Hematopoietic multipotent progenitor cell treated with erythropoietin and hydrocortisone succinate and interleukin-3 and kit ligand, for 4 days (in vitro differentiated cells): ENCODE results near the gene AK9.
"Not testable (repeated sequence)": the region's sequence is repeated elsewhere in the genome, so short reads cannot be mapped to it uniquely, and the experiment has no call there.

Experiments
- DNase-seq: peaks from one replicate; pipeline ENCODE4 v3.0.0-alpha.2; 2015

Gene AK9

GRCh38 chr6:109690737-109691621 lies at the start of gene AK9, which contains the start of gene FIG4:
Gene AK9 (minus strand): TSS chr6:109691202. CDS start chr6:109675745, 15,457 bp downstream.
Gene FIG4 (plus strand): TSS chr6:109691296. CDS start chr6:109691436, 140 bp downstream.
- DNase-seq: peak; percentile 97

DNA sequence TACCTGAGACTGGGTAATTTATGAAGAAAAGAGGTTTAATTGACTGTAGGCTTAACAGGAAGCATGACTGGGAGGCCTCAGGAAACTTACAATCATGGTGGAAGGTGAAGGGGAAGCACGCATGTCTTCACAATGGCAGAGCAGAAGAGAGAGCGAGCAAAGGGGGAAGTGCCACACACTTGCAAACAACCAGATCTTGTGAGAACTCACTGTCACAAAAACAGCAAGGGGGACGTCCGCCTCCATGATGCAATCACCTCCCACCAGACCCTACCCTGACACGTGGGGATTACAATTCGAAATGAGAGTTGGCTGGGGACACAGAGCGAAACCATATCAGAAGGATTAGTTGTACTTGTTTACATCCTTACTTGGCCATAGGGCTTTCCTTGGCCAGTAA lies 49.8 kb upstream of the AK9 start:
- DNase-seq: peak; percentile 14

GRCh38 chr6:109739686-109740085 lies 48.7 kb upstream of the AK9 start:
- DNase-seq: no peak

DNA sequence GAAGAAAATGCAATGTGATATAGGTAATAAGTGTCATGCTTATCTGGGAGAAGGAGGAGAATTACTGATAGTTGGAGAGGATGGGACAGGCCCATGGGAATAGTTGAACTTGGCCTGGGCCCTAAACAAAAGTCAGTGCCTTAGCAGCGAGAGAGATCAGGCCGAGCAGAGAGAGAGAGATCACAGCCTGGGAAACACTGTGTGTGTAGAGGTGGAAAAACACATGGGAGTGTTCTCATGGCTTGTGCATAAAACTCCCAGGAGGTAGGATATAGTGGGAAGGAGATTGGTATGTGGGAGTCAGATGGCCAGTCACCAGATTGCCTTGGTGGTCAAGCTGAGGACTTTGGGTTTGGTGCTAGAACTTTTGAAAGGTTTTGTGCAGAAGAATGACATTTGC lies 47.7 kb upstream of the AK9 start:
- DNase-seq: no peak

DNA sequence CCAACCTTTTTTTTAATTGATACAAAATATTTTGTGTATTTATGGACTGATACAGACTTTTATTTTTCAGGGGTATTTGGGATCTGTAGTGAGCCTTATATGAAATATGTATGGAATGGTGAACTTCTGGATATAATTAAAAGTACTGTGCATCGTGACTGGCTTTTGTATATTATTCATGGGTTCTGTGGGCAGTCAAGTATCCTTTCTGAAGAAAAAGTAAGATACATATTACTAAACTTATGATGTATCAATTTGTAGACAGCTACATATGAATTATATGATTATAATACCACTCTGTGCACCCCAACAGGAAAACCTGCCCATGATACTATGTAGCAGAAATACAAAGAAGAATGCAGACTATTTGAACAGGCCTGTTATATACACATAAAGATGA lies 47.3 kb upstream of the AK9 start:
- no peak for DNase-seq

GRCh38 chr6:109736273-109737025 lies 45.4 kb upstream of the AK9 start:
- DNase-seq: no peak

DNA sequence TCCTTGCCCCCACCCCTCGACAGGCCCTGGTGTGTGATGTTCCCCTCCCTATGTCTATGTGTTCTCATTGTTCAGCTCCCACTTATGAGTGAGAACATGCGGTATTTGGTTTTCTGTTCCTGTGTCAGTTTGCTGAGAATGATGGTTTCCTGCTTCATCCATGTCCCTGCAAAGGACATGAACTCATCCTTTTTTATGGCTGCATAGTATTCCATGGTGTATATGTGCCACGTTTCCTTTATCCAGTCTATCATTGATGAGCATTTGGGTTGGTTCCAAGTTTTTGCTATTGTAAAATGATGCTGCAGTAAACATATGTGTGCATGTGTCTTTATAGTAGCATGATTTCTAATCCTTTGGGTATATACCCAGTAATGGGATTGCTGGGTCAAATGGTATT lies 34.2 kb upstream of the AK9 start:
- not testable (repeated sequence) for DNase-seq

DNA sequence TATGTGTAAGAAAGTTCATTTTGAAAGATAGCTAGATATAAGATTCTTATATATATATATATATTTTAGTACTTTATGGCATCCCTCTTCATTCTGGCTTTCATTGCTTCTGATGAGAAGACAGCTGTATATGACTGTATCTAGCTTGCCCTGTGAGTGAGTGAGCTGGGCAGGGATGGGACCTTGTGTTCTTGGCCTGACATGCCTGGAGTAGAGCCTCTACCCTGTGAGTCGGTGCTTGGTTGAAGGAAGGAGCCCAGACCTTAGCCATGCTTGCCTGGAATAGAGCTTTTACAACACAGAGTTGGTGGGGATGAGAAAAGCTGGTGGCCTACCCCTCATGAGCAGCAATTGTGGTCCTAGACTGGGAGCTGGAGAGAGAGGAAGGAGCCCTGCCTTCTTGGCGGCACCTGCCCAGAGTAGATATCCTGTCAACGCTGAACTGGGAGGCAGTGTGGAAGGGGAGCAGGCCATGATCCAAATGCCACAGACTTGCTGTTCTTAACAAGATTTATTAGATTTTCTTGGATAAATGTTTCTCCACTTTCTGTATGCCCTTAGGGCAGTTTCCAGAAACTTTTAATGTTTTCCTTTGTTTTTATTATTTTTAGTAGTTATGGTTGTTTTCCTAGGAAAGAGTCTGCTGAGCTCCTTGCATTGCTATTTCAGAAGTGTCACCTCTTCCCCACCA lies 31.7 kb upstream of the AK9 start:
- DNase-seq: no peak

DNA sequence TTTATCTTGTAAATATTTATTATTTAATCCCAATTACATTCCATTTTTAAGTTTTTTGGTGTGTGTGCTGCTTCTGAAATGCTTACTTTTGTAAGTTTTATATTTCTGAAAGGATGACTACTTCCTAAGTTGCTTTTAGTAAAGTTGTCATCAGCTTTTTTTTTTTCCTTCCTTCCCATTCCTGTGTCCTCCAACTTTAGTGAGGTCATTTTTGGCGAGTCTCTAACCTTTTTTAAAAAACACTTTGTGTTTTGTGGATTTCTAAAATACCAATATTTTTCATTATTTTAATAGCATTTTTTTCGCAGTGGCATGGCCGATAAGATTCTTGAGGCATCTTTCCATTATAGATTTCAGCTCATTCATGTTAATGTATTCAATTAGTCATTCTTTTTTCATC lies 31.0 kb upstream of the AK9 start:
- DNase-seq: no peak

GRCh38 chr6:109720311-109720710 lies 29.3 kb upstream of the AK9 start:
- no peak for DNase-seq

DNA sequence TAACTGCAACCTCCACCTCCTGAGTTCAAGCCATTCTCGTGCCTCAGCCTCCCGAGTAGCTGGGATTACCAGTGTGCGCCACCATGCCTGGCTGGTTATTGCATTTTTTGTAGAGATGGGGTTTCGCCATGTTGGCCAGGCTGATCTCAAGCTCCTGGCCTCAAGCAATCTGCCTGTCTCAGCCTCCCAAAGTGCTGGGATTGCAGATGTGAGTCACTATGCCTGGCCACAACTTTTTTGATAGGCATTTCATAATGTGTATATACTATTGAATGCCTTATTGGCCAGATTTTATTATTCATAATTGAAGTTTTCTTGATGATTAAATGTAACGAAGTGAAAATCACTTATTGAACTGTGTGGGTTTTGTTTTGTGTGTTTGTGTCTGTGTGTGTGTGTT lies 28.0 kb upstream of the AK9 start:
- DNase-seq: no peak

- no peak for DNase-seq
These were observed 27.0 kb upstream of the AK9 start for GRCh38 chr6:109717971-109718370.

DNA sequence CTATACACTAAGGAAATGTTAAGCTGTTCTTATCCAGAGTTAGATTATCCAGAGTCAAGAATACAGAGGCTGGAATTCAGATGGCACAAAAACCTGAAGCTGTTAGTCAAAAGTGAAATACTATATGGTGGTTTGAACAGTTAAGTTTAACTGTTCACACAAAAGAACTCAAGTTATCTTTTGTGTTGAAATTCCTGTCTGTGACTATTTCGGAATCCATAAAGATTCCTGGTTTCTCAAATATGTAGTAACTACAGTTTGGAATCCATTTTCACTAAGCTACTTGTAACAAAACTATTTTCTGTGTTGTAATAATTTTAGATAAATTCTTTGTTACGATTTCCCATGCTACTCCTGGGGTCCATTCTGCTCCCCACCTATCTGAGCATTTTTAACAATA lies 24.6 kb upstream of the AK9 start:
- DNase-seq: no peak

- no peak for DNase-seq
These were observed 23.6 kb upstream of the AK9 start for GRCh38 chr6:109714611-109715010.

- no peak for DNase-seq
These were observed 23.2 kb upstream of the AK9 start for GRCh38 chr6:109714166-109714565.

- DNase-seq: no peak
These were observed 22.1 kb upstream of the AK9 start for GRCh38 chr6:109713097-109713496.

DNA sequence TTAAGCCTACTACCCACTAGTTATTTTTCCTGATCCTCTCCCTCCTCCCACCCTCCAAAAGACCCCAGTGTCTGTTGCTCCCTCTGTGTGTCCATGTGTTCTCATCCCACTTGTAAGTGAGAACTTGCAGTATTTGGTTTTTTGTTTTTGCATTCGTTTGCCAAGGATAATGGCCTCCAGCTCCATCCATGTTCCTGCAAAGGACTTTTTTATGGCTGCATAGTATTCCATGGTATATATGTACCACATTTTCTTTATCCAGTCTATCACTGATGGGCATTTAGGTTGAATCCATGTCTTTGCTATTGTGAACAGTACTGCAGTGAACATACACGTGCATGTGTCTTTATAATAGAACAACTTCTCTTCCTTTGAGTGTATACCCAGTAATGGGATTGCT lies 17.1 kb upstream of the AK9 start:
- DNase-seq: not testable (repeated sequence)

DNA sequence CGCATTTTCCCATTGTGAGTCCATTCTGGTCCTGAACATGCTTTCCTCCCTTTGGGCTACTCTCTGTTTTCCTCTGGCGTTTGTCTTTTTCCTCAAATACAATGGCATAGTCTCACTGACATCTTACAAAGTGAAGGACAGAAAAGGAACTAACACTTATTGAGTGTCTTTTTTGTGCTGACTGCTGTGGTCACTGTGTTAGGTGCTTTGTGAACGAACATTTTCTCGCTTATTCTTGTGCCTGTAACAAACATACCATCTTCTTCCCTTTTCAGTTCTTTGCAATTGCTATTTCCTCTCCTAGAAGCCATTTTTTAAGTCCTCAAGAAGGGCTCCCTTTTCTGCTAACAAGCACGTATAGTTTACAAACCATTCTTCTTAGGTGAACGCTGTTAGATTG lies 15.5 kb upstream of the AK9 start:
- no peak for DNase-seq

- peak; percentile 95 for DNase-seq
These were observed 14.3 kb upstream of the AK9 start for GRCh38 chr6:109705258-109705657.

- DNase-seq: no peak
These were observed 11.8 kb upstream of the AK9 start for GRCh38 chr6:109702791-109703190.

DNA sequence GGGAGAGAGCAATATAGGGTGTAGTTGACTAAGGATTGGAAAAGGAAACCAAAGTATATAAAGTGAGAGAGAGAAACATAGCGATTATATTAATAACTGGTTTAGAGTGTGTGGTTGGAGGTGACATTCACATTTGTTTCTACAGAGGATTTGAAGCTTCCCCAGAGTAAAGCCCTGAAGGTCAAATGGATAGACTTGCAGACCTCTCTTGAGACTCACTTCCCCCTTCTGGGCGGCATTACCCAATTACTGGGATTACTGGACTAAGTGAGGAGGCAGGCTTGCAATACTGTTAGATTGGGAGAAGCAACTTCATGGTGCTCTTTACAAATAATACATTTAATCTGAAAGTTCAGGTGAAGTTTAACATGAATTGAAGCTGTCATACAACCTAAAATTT lies 10.8 kb upstream of the AK9 start:
- no peak for DNase-seq

DNA sequence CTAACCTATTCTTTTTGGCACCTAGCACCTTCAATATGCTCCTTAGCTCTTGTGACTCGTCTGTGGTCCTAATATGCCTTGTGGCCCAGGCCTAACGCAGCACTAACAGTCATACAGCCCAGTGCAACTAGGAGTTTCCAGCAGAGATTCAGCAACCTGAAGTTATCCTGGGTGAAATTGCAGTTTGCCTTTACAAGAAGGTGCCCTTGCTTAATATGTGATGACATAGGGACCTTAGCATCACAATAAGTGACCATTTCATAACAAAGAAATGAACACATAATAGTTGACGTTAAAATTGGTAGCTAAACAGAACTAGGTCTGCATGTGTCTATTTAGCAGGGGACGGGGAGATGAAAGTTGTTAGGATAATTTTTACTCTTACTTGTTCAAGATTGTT lies 10.2 kb upstream of the AK9 start:
- no peak for DNase-seq

DNA sequence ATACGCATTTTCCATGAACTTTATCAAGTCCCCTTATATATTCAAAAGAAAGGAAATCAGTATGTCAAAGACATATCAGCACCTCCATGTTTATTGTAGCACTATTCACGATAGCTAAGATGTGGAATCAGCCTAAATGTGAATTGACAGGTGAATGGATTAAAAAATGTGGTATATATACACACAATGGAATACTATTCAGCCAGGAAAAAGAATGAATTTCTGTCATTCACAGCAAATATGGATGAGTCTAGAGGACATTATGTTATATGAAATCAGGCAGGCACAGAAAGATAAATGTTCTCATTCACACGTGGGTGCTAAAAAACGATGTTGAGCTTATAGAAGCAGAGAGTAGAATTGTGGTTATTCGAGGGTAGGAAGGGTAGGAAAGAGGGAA lies 5.4 kb upstream of the AK9 start:
- DNase-seq: no peak

- peak; percentile 49 for DNase-seq
These were observed 4.5 kb upstream of the AK9 start for GRCh38 chr6:109695468-109695867.
